Activated CD8-positive, alpha-beta T cell treated with anti-CD3 and anti-CD28 coated beads for 36 hours (primary cell): ENCODE results near the gene COPS4. TPM values are rescaled to one million over a fixed set of nuclear protein-coding genes. Genes with fewer than 3 reads are reported as not detected.
"Not testable (repeated sequence)": the region's sequence is repeated elsewhere in the genome, so short reads cannot be mapped to it uniquely, and the experiment has no call there.

Experiments
- ATAC-seq: fragments of 200-7000 bp; cut with Tn5 transposase; one replicate; pipeline ENCODE4 v1.10.0; 2021; ENCODE audit warnings: mild to moderate bottlenecking, moderate library complexity
- CTCF ChIA-PET: fragments of 350-600 bp; sonication (Branson Sonifier 250); formaldehyde crosslinking; loops from one replicate; lab custom pipeline; 2021; ENCODE audit warnings: antibody characterized with exemption; lab: Charles Lee
- POLR2A ChIA-PET: fragments of 350-600 bp; sonication (Branson Sonifier 250); formaldehyde crosslinking; loops from one replicate; lab custom pipeline; 2021; ENCODE audit warnings: antibody characterized with exemption; lab: Charles Lee
- DNase-seq: peaks from one replicate; pipeline ENCODE4 v3.0.0-alpha.2; 2020
- H3K27ac Mint-ChIP-seq: one replicate; pipeline ENCODE4 v1.8.0; 2021; ENCODE audit warnings: mild to moderate bottlenecking, mixed read lengths
- H3K27me3 Mint-ChIP-seq: one replicate; pipeline ENCODE4 v1.8.0; 2021; ENCODE audit warnings: mixed read lengths
- H3K36me3 Mint-ChIP-seq: one replicate; pipeline ENCODE4 v1.8.0; 2021; ENCODE audit warnings: low read depth, mixed read lengths
- H3K4me1 Mint-ChIP-seq: one replicate; pipeline ENCODE4 v1.8.0; 2021; ENCODE audit warnings: low read depth, mixed read lengths
- H3K4me3 Mint-ChIP-seq: one replicate; pipeline ENCODE4 v1.8.0; 2021; ENCODE audit warnings: mild to moderate bottlenecking, moderate library complexity, mixed read lengths
- H3K9me3 Mint-ChIP-seq: one replicate; pipeline ENCODE4 v1.8.0; 2021; ENCODE audit warnings: mixed read lengths
- intact Hi-C: fragments of 100-400 bp; cut with micrococcal nuclease; formaldehyde crosslinking; loops from one replicate; pipeline ENCODE4 v1.10.0; 2022
- total RNA-seq, 2 experiments: library from RNA; stranded (reverse); gene quantifications; one replicate each; pipeline ENCODE4 v1.2.3, GENCODE V29; 2021
- TF ChIP-seq, protein P1 (sequence below): fragments of 200-600 bp; IDR thresholded peaks from one replicate; pipeline ENCODE4 v1.8.0; 2022; ENCODE audit warnings: antibody characterized with exemption, mild to moderate bottlenecking

Gene COPS4
- total RNA-seq, 2 experiments from 2014 or later = 38.4 to 38.8 TPM

DNA sequence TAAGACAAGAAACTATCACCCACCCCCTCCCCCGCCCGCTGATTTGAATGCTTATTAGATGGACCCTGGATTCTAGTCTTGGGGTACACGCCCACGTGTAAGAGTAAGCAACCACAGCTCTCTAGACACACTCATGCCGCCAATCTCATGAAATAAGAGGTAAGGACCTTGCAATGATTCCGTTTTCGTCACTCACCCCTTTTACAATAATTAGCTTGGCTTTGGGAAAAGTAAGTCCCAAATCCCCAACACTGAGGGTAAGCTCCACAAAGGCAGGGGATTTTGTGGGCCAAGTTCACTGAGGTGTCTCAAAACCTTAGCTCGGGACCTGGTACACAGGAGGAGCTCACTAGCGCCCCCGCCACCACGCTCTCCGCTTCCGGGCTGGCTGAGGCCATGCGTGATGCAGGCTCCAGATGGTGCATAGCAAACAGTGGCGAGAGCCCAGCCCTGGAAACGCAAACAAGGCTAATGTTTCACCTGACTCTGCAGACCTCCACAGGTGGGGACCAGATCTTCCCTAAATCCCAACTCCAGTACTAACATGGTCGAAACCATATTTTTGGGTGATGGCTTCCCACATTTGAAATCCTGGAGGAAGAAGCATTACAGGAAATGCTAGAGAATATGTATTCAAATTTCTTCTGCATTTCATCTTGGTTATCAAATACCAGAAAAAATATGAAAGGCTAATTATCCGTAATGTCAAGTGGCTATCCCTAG lies 75.4 kb downstream of the COPS4 start:
- ChIA-PET CTCF (interaction anchor here (0.8 to 3.3 kb wide), 22 partner anchors 9 to 278 kb away, joined by 3 to 23 read pairs (median 6); partner anchors contain the start of genes COPS4 and COQ2), POLR2A (interaction anchor here (0.9 to 3.1 kb wide), 11 partner anchors 10 to 681 kb away, joined by 3 to 24 read pairs (median 3); no protein-coding TSS in a partner anchor)
- Mint-ChIP-seq H3K27ac (peak overlapping the region; percentile 96), H3K4me3 (peak overlapping the region; percentile 84), H3K4me1 (peaks cover 35% of the 10 kb centered on the region), H3K9me3 (no peaks in the 10 kb centered on the region), H3K36me3 (peaks cover 40% of the 10 kb centered on the region), H3K27me3 (no peaks in the 10 kb centered on the region)
- intact Hi-C loops = loop anchor here (2.0 to 10.0 kb wide), 4 partner anchors 38 to 206 kb away; partner anchors contain the start of gene THAP9
- DNase-seq (peak; percentile 97), ATAC-seq (peak; percentile 75)
- TF ChIP-seq, protein P1, sequence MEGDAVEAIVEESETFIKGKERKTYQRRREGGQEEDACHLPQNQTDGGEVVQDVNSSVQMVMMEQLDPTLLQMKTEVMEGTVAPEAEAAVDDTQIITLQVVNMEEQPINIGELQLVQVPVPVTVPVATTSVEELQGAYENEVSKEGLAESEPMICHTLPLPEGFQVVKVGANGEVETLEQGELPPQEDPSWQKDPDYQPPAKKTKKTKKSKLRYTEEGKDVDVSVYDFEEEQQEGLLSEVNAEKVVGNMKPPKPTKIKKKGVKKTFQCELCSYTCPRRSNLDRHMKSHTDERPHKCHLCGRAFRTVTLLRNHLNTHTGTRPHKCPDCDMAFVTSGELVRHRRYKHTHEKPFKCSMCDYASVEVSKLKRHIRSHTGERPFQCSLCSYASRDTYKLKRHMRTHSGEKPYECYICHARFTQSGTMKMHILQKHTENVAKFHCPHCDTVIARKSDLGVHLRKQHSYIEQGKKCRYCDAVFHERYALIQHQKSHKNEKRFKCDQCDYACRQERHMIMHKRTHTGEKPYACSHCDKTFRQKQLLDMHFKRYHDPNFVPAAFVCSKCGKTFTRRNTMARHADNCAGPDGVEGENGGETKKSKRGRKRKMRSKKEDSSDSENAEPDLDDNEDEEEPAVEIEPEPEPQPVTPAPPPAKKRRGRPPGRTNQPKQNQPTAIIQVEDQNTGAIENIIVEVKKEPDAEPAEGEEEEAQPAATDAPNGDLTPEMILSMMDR = peak; percentile 45

DNA sequence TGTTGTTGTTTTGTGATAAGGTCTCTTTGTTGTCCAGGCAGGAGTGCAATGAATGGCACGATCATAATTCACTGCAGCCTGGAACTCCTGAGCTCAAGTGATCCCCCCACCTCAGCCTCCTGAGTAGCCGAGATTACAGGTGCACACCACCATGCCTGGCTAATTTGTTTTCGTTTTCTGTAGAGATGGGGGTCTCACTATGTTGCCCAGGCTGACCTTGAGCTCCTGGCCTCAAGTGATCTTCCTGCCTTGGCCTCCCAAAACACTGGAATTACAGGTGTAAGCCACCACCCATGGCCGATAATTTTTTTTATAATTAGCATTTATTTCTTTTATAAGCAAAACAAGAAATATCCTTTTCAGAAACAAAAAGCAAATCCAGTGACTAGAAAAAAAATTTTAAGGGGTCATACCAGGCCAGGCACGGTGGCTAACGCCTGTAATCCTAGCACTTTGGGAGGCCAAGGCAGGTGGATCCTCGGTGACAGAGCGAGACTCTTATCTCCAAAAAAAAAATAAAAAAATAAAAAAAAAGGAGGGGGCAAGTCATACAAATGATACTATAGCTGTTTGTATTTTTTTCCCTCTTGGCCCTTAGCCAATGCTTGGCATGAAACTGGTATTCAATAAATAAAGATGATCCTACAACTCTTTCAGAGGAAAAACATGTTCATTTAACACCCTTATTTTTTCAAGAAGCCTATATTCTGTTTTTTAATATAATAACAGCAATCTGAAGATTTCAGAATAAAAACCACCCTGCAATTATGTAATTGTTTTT lies 76.2 kb downstream of the COPS4 start:
- intact Hi-C loops = loop anchor here (2.0 to 10.0 kb wide), 4 partner anchors 39 to 206 kb away; partner anchors contain the start of gene THAP9
- Mint-ChIP-seq H3K27ac (peak overlapping the region; percentile 96), H3K9me3 (no peaks in the 10 kb centered on the region), H3K4me1 (peaks cover 38% of the 10 kb centered on the region), H3K36me3 (peaks cover 36% of the 10 kb centered on the region), H3K4me3 (peak overlapping the region; percentile 84), H3K27me3 (no peaks in the 10 kb centered on the region)
- ChIA-PET CTCF (interaction anchor here (0.8 to 3.3 kb wide), 16 partner anchors 10 to 149 kb away, joined by 3 to 23 read pairs (median 7); no protein-coding TSS in a partner anchor), POLR2A (interaction anchor here (0.9 to 2.8 kb wide), 9 partner anchors 10 to 172 kb away, joined by 3 to 27 read pairs (median 3); no protein-coding TSS in a partner anchor)
- TF ChIP-seq, protein P1 = peak; percentile 12
- no peak for ATAC-seq
- DNase-seq = peak; percentile 14

DNA sequence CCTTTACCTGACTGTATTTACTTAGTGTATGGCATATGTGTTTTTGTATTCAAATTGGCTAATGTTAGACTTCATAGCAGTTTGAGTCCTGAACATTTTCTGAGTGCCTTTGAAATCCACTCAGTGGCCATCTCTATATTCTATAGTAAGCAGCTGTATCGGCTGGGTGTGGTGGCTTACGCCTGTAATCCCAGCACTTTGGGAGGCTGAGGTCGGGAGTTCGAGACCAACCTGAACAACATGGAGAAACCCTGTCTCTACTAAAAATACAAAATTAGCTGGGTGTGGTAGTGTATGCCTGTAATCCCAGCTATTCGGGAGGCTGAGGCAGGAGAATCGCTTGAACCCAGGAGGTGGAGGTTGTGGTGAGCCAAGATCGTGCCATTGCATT lies 76.8 kb downstream of the COPS4 start:
- ChIA-PET POLR2A (interaction anchor here (1.6 to 2.8 kb wide), 3 partner anchors 19 to 107 kb away, joined by 6 to 27 read pairs (median 7); no protein-coding TSS in a partner anchor), CTCF (interaction anchor here (0.8 to 4.7 kb wide), 11 partner anchors 11 to 149 kb away, joined by 3 to 31 read pairs (median 7); no protein-coding TSS in a partner anchor)
- not testable (repeated sequence) for H3K27me3 Mint-ChIP-seq, ATAC-seq, H3K9me3 Mint-ChIP-seq
- H3K36me3 Mint-ChIP-seq = peaks cover 31% of the 10 kb centered on the region
- H3K27ac Mint-ChIP-seq = peak overlapping the region; percentile 91
- DNase-seq = peak; percentile 43
- intact Hi-C loops = loop anchor here (2.0 to 10.0 kb wide), 4 partner anchors 39 to 207 kb away; partner anchors contain the start of gene THAP9
- peaks cover 34% of the 10 kb centered on the region for H3K4me1 Mint-ChIP-seq
- H3K4me3 Mint-ChIP-seq = peak overlapping the region; percentile 84

DNA sequence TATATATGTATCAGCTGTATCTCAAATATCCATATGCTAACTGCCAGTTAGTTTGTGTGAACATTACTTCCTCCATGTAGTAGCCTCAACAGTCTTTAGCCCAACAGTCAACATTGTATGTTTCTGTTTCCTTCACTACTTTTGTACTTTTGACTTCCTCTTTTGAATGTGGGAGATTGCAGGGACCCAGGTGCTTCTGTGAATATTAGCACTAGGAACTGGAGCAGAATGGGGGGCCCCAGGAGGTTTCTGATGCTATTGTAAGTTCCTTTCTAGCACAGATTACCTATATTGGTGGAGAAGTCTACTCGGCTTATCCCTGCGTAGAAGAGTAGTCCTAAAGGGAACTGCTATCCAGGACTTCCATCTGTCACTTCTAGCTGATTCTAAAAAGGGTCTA lies 77.2 kb downstream of the COPS4 start:
- Mint-ChIP-seq H3K4me3 (peak overlapping the region; percentile 84), H3K27ac (peak overlapping the region; percentile 91), H3K4me1 (peaks cover 34% of the 10 kb centered on the region), H3K36me3 (peaks cover 31% of the 10 kb centered on the region), H3K9me3 (no peaks in the 10 kb centered on the region), H3K27me3 (no peaks in the 10 kb centered on the region)
- ChIA-PET CTCF (interaction anchor here (0.8 to 4.7 kb wide), 11 partner anchors 9 to 172 kb away, joined by 3 to 31 read pairs (median 4); partner anchors contain the start of gene COQ2), POLR2A (interaction anchor here (1.0 to 2.8 kb wide), 11 partner anchors 10 to 172 kb away, joined by 3 to 27 read pairs (median 5); partner anchors contain the start of gene COQ2)
- ATAC-seq (no peak), DNase-seq (peak; percentile 42)
- TF ChIP-seq, protein P1 = no peak
- intact Hi-C loops = loop anchor here (5.0 to 10.0 kb wide), 3 partner anchors 40 to 207 kb away; partner anchors contain the start of gene THAP9
